HEK293 (cell line): ENCODE results near the gene GJC3.
"Not testable (repeated sequence)": the region's sequence is repeated elsewhere in the genome, so short reads cannot be mapped to it uniquely, and the experiment has no call there.

ENCODE experiments used
- CTCF ChIA-PET: fragments of 350-600 bp; formaldehyde crosslinking; extraction: SDS; loops from one replicate; lab custom pipeline; 2021; ENCODE audit warnings: antibody characterized with exemption; lab: Yijun Ruan, JAX
- POLR2A ChIA-PET: fragments of 300-600 bp; formaldehyde crosslinking; extraction: SDS; loops from one replicate; lab custom pipeline; 2020; ENCODE audit warnings: antibody characterized with exemption, inconsistent platforms; lab: Yijun Ruan, JAX
- H3K27ac ChIP-seq: fragments of 200-500 bp; sonication (Bioruptor generic); 2 replicates; pipeline ENCODE4 v1.5.1; 2014; ENCODE audit warnings: low read depth, low read length, control low read depth, inconsistent platforms; ENCODE audit errors: extremely low read depth
- H3K36me3 ChIP-seq, 2 experiments: fragments of 200-500 bp in 1 of 2; sonication (Bioruptor generic) in 1 of 2; 1 replicate in 1 of 2; 2 replicates in 1 of 2; pipeline ENCODE4 v1.5.1; 2014 to 2017; ENCODE audit warnings: inconsistent platforms in 2 of 2, low read length in 2 of 2; ENCODE audit not compliant: control insufficient read depth in 2 of 2, insufficient read depth in 1 of 2
- H3K4me1 ChIP-seq: fragments of 200-500 bp; sonication (Bioruptor generic); 2 replicates; pipeline ENCODE4 v1.5.1; 2014; ENCODE audit warnings: mild to moderate bottlenecking, low read length, inconsistent platforms; ENCODE audit not compliant: control insufficient read depth, insufficient read depth
- H3K4me3 ChIP-seq: 2 replicates; pipeline ENCODE4 v1.5.1; 2011; ENCODE audit warnings: low read depth, mild to moderate bottlenecking, control low read depth, low read length, moderate library complexity
- H3K9me3 ChIP-seq: fragments of 200-500 bp; sonication (Bioruptor generic); 2 replicates; pipeline ENCODE4 v1.5.1; 2014; ENCODE audit warnings: low read depth, low read length, inconsistent platforms; ENCODE audit not compliant: control insufficient read depth, insufficient read depth
- ZBTB20 ChIP-seq: fragments of 450-650 bp; formaldehyde crosslinking; IDR thresholded peaks from 2 replicates; pipeline ENCODE4 v1.5.1; 2016; ENCODE audit warnings: missing biosample characterization, missing genetic modification characterization
- ZFP3 ChIP-seq: fragments of 450-650 bp; formaldehyde crosslinking; IDR thresholded peaks from 2 replicates; pipeline ENCODE4 v1.5.1; 2016; ENCODE audit warnings: low read depth, missing biosample characterization, missing genetic modification characterization
- ZFP69B ChIP-seq: fragments of 450-650 bp; formaldehyde crosslinking; IDR thresholded peaks from 2 replicates; pipeline ENCODE4 v1.5.1; 2016; ENCODE audit warnings: missing biosample characterization, missing genetic modification characterization
- ZNF10 ChIP-seq: fragments of 450-650 bp; formaldehyde crosslinking; IDR thresholded peaks from 2 replicates; pipeline ENCODE4 v1.5.1; 2017; ENCODE audit warnings: missing biosample characterization, missing genetic modification characterization
- ZNF121 ChIP-seq: fragments of 450-650 bp; formaldehyde crosslinking; IDR thresholded peaks from 2 replicates; pipeline ENCODE4 v1.5.1; 2016; ENCODE audit warnings: missing biosample characterization, missing genetic modification characterization
- ZNF157 ChIP-seq: fragments of 450-650 bp; formaldehyde crosslinking; IDR thresholded peaks from 2 replicates; pipeline ENCODE4 v1.5.1; 2016; ENCODE audit warnings: missing biosample characterization, missing genetic modification characterization
- ZNF211 ChIP-seq: fragments of 450-650 bp; formaldehyde crosslinking; IDR thresholded peaks from 2 replicates; pipeline ENCODE4 v1.5.1; 2016; ENCODE audit warnings: low read depth, missing biosample characterization, missing genetic modification characterization
- ZNF221 ChIP-seq: fragments of 450-650 bp; formaldehyde crosslinking; IDR thresholded peaks from 2 replicates; pipeline ENCODE4 v1.5.1; 2017; ENCODE audit warnings: missing biosample characterization, missing genetic modification characterization, borderline replicate concordance
- ZNF292 ChIP-seq: fragments of 450-650 bp; formaldehyde crosslinking; IDR thresholded peaks from 2 replicates; pipeline ENCODE4 v1.5.1; 2016; ENCODE audit warnings: low read depth, missing biosample characterization, missing genetic modification characterization, borderline replicate concordance
- ZNF311 ChIP-seq: fragments of 450-650 bp; formaldehyde crosslinking; IDR thresholded peaks from 2 replicates; pipeline ENCODE4 v1.5.1; 2017; ENCODE audit warnings: missing biosample characterization, missing genetic modification characterization, borderline replicate concordance
- ZNF514 ChIP-seq: fragments of 450-650 bp; formaldehyde crosslinking; IDR thresholded peaks from 2 replicates; pipeline ENCODE4 v1.5.1; 2016; ENCODE audit warnings: missing biosample characterization, missing genetic modification characterization
- ZSCAN30 ChIP-seq: fragments of 450-650 bp; IDR thresholded peaks from 2 replicates; pipeline ENCODE4 v1.5.1; 2018; ENCODE audit warnings: missing biosample characterization, mild to moderate bottlenecking, missing genetic modification characterization, moderate library complexity
- TF ChIP-seq, protein P1 (sequence below): IDR thresholded peaks from 2 replicates; pipeline ENCODE4 v1.6.1; 2011; ENCODE audit warnings: mild to moderate bottlenecking, low read depth, low read length, borderline replicate concordance
- TF ChIP-seq, protein P2 (sequence below): fragments of 450-650 bp; formaldehyde crosslinking; IDR thresholded peaks from 2 replicates; pipeline ENCODE4 v1.5.1; 2016; ENCODE audit warnings: missing biosample characterization, missing genetic modification characterization
- TF ChIP-seq, protein P3 (sequence below): fragments of 450-650 bp; formaldehyde crosslinking; IDR thresholded peaks from 2 replicates; pipeline ENCODE4 v1.5.1; 2017; ENCODE audit warnings: missing biosample characterization, missing genetic modification characterization

The GJC3 gene

DNA sequence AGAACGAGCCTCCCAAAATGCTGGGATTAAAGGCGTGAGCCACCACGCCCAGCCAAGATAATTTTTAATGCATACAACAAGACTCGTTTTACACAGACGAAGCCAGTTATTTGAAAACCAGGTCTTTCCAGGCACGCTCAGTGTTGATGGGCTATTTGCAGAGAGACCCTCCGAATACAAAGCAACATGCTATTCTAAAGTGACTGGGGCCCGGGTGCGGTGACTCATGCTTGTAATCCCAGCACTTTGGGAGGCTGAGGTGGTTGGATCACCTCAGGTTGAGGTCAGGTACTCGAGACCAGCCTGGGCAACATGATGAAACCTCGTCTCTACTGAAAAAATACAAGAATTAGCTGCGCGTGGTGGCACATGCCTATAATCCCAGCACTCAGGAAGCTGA lies 47.2 kb upstream of the GJC3 start (continued):
- TF ChIP-seq, protein P1, sequence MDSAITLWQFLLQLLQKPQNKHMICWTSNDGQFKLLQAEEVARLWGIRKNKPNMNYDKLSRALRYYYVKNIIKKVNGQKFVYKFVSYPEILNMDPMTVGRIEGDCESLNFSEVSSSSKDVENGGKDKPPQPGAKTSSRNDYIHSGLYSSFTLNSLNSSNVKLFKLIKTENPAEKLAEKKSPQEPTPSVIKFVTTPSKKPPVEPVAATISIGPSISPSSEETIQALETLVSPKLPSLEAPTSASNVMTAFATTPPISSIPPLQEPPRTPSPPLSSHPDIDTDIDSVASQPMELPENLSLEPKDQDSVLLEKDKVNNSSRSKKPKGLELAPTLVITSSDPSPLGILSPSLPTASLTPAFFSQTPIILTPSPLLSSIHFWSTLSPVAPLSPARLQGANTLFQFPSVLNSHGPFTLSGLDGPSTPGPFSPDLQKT = no peak
- TF ChIP-seq ZNF292 (tag by site-specific recombination) (no peak), ZFP69B (tag by site-specific recombination) (no peak), ZSCAN30 (tag by site-specific recombination) (no peak), ZNF157 (no peak), ZNF121 (no peak), ZNF514 (tag by site-specific recombination) (no peak), ZNF221 (tag by site-specific recombination) (no peak), ZNF311 (tag by site-specific recombination) (no peak)
- TF ChIP-seq, protein P2, sequence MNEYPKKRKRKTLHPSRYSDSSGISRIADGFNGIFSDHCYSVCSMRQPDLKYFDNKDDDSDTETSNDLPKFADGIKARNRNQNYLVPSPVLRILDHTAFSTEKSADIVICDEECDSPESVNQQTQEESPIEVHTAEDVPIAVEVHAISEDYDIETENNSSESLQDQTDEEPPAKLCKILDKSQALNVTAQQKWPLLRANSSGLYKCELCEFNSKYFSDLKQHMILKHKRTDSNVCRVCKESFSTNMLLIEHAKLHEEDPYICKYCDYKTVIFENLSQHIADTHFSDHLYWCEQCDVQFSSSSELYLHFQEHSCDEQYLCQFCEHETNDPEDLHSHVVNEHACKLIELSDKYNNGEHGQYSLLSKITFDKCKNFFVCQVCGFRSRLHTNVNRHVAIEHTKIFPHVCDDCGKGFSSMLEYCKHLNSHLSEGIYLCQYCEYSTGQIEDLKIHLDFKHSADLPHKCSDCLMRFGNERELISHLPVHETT = no peak

DNA sequence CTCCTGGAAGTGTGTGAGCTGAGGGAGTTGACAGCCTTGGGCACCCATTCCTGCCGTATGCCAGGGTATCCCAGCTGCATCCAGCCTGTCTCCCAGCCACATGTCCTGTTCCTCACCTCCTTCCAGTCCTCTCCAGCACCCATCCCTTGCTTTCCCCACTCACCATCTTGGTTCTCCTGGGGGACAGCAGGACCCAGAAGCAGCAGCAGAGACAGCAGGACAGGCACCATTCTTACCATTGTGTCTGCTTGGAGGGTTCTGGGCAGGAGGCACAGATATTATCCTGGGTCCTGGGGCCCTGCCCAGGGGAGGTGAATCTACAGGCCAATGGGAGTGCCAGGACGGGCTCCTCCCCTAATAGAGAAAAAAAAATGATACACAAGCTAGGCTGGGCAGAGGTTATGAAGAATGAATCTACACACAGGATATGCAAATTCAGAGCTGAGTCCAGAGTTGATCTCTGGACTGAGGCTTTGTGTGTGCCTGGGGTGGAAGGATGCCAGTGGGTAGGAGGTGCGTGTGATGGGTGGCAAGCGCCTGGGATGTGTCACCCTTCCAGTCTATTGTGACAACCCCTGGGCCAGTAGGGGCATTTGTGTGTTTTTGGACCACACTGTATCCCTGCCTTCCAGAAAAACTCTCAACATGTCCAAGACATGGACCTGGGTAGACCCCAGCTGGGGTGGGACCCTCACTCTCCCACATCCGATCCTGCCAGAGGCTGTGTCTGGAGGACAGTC lies 46.5 kb upstream of the GJC3 start, which contains the start of gene AZGP1:
AZGP1 (minus strand) TSS at position 250 of the 740 bp plus-strand sequence; CDS start at position 239, 11 bp downstream.
- Histone ChIP-seq H3K9me3 (no peaks in the 10 kb centered on the region), H3K4me3 (no peak within 1 kb of the TSS), H3K27ac (no peak within 1 kb of the TSS), H3K4me1 (no peaks in the 10 kb centered on the region), H3K36me3 (no peaks in the 10 kb centered on the region)
- ChIA-PET POLR2A (interaction anchor here (0.6 kb wide), 1 partner anchor 53 kb away, joined by 3 read pairs; no protein-coding TSS in a partner anchor), CTCF (interaction anchor here (0.6 to 0.9 kb wide), 2 partner anchors 14 to 62 kb away, joined by 3 to 5 read pairs; no protein-coding TSS in a partner anchor)
- TF ChIP-seq ZBTB20 (peak; percentile 62; the same call in 1 of the 2 replicates), ZFP3 (tag by site-specific recombination) (no peak)

DNA sequence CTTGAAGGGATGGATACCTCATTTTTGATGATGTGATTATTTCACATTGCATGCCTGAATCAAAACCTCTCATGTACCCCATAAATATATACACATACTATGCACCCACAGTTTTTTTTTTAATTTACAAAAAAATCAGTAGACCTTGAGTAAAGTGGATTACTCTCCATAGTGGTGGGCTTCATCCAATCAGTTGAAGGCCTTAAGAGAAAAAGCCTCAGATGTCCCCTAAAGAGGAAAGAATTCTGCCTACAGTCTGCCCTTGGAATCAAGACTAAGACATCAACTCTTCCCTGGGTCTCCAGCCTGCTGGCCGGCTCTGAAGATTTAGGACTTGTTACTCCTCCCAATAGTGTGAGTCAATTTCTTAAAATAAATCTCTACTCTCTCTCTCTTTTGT lies 45.3 kb upstream of the GJC3 start:
- Histone ChIP-seq H3K4me1 (no peaks in the 10 kb centered on the region), H3K36me3 (no peaks in the 10 kb centered on the region), H3K9me3 (no peaks in the 10 kb centered on the region), H3K4me3 (no peak overlapping the region), H3K27ac (no peak overlapping the region)
- ChIA-PET CTCF (no interaction called here), POLR2A (no interaction called here)
- TF ChIP-seq ZNF10 (tag by site-specific recombination) = peak; percentile 71; the same call in 1 of the 2 replicates
- TF ChIP-seq ZNF211 (tag by site-specific recombination) = no peak
- TF ChIP-seq, protein P3, sequence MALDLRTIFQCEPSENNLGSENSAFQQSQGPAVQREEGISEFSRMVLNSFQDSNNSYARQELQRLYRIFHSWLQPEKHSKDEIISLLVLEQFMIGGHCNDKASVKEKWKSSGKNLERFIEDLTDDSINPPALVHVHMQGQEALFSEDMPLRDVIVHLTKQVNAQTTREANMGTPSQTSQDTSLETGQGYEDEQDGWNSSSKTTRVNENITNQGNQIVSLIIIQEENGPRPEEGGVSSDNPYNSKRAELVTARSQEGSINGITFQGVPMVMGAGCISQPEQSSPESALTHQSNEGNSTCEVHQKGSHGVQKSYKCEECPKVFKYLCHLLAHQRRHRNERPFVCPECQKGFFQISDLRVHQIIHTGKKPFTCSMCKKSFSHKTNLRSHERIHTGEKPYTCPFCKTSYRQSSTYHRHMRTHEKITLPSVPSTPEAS = no peak

DNA sequence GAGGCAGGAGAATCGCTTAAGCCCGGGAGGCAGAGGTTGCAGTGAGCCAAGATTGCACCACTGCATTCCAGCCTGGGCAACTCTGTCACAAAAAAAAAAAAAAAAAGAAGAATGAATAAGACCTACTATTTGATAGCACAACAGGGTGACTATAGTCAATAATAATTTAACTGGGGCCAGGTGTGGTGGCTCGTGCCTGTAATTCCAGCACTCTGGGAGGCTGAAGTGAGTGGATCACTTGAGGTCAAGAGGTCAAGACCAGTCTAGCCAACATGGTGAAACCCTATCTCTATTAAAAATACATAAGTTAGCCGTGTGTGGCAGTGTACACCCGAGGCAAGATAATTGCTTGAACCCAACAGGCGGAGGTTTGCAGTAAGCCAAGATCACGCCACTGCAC lies 44.4 kb upstream of the GJC3 start:
- H3K4me1 ChIP-seq, H3K36me3 ChIP-seq, CTCF ChIA-PET, H3K27ac ChIP-seq, H3K4me3 ChIP-seq, H3K9me3 ChIP-seq: not testable (repeated sequence)
- POLR2A ChIA-PET = interaction anchor here (0.7 kb wide), 1 partner anchor 430 kb away, joined by 4 read pairs; no protein-coding TSS in a partner anchor
